Thyroid gland (tissue), 4 donors: ENCODE measurements around the gene SALL1.

Experiments used
- POLR2A ChIP-seq, 2 donors: fragments of 450-650 bp; IDR thresholded peaks; one replicate each; pipeline ENCODE4 v1.6.1; 2017; ENCODE audit warnings: antibody characterized with exemption in 2 of 2, mild to moderate bottlenecking in 2 of 2, moderate library complexity in 1 of 2
- TF ChIP-seq, protein P1 (sequence below), 6 experiments: fragments of 200-600 bp in 3 of 6; fragments of 450-650 bp in 3 of 6; sonication (generic) in 3 of 6; IDR thresholded peaks; one replicate each; pipeline ENCODE4 v1.5.1; 2016 to 2019; ENCODE audit warnings: antibody characterized with exemption in 6 of 6, mild to moderate bottlenecking in 2 of 6, inconsistent platforms in 1 of 6, moderate library complexity in 1 of 6

- TF ChIP-seq, protein P1, sequence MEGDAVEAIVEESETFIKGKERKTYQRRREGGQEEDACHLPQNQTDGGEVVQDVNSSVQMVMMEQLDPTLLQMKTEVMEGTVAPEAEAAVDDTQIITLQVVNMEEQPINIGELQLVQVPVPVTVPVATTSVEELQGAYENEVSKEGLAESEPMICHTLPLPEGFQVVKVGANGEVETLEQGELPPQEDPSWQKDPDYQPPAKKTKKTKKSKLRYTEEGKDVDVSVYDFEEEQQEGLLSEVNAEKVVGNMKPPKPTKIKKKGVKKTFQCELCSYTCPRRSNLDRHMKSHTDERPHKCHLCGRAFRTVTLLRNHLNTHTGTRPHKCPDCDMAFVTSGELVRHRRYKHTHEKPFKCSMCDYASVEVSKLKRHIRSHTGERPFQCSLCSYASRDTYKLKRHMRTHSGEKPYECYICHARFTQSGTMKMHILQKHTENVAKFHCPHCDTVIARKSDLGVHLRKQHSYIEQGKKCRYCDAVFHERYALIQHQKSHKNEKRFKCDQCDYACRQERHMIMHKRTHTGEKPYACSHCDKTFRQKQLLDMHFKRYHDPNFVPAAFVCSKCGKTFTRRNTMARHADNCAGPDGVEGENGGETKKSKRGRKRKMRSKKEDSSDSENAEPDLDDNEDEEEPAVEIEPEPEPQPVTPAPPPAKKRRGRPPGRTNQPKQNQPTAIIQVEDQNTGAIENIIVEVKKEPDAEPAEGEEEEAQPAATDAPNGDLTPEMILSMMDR (IDR thresholded peaks at IDR 0.05), result no peak
- TF ChIP-seq POLR2A (IDR thresholded peaks at IDR 0.05), result no peak
Measured at GRCh38 chr16:51166541-51166940, 15.5 kb upstream of the SALL1 start.
